ENCODE results near the gene MAN2B1. TPM values are rescaled to one million over a fixed set of nuclear protein-coding genes. Genes with fewer than 3 reads are reported as not detected.
"Not testable (repeated sequence)": the region's sequence is repeated elsewhere in the genome, so short reads cannot be mapped to it uniquely, and the experiment has no call there.

MAN2B1 gene
- total RNA-seq, 1 donor, result 143 TPM

DNA sequence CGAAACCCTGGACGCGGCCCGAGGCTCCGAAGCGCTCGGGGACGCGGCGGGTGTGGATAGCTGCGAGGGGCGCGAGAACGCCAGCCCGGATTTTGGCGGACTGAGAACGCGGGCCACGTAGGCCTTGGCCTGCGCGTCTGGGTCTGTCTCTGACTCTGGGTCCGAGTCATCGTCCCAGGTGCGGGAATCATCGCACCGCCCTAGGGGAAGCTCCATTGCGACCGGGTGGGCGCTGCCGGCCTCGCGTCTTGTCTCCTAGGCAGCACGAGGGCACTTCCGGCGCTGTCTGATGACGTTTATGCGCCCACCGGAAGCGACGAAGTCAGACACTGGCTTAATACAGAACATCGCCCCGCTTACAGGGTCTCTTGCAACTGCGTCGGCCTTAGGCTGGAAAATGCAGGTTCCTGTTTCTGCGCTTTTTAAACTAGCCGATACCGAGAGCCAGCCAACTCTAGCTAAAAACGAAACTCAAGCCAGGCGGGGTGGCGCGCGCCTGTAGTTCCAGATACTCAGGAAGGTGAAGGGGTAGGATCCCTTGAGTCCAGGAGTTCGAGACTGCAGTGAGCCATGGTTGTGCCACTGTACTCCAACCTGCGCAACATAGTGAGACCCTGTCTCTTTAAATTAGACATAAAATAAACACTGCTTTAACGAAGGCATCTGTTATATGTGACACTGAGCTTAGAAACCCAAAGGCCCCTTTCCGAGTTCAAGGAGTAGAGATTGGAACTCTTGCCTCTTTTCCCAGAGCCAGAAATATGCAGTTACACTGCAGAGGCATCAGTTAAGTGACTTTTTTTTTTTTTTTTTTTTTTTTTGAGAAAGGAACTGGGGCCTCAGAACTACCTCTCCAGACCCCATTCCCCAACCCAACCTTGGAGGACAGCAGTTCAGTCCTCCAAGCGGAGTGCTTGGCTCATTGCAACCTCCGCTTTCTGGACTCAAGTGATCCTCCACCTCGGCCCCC, 30.1 kb upstream of the MAN2B1 start, which contains the start of gene FBXW9:
TSS of gene FBXW9 (minus strand) at position 266 of the 970 bp plus-strand sequence. CDS start at position 216, 50 bp downstream.
- Histone ChIP-seq H3K27me3 (ENCODE audit: insufficient read depth, low read length) (no peaks in the 10 kb centered on the region), H3K4me3 (ENCODE audit: low read length) (peak within 1 kb of the TSS; percentile 71), H3K4me1 (ENCODE audit: insufficient read depth, low read length) (peaks cover 21% of the 10 kb centered on the region)

DNA sequence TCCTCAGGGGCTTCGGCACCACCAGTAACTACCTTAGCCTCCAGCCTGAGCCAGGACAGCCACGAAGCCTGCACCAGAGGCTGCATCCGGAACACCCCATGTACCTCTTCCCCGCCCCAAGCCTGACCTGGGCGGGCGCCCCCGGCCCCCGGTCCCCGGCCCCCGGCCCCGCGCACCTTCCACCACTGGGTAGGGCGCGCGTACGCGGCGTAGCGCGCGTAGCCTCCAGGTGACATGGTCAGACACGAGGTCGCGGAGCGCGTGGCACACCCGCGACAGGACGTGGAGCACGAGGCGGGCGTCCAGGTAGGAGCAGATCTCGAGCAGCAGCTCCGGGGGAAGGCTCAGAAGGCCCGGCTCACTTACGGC, 29.4 kb upstream of the MAN2B1 start:
- H3K27me3 ChIP-seq (ENCODE audit: insufficient read depth, low read length), result no peaks in the 10 kb centered on the region
- no peaks in the 10 kb centered on the region for H3K9me3 ChIP-seq (ENCODE audit: low read depth, low read length)
- peaks cover 21% of the 10 kb centered on the region for H3K4me1 ChIP-seq (ENCODE audit: insufficient read depth, low read length)
- H3K4me3 ChIP-seq (ENCODE audit: low read length), result peak overlapping the region; percentile 71

More for the DNA sequence above, 30.1 kb upstream of the MAN2B1 start, which contains the start of gene FBXW9:
- H3K9me3 ChIP-seq (ENCODE audit: low read depth, low read length), result no peaks in the 10 kb centered on the region

DNA sequence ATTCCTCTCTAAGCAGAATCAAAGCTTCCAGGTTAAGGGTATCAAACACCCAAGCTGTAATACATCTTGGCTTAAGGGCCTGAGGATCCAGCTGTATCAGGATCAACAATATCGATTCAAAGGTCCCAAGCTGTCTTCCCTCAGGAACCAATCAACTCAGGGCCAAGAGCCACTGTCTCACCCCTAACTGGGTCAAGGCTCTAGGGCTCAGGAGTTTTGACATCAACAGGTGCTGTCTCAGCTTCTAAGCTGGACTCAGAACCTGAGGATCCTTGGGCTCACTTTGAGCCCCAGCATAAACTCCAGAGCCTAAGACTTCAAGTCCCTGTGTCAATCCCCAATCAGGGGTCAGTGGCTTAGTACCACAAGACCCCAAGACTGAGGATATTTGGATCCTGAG, 29.0 kb upstream of the MAN2B1 start:
- Histone ChIP-seq H3K27me3 (ENCODE audit: insufficient read depth, low read length) (no peaks in the 10 kb centered on the region), H3K4me3 (ENCODE audit: low read length) (no peak overlapping the region), H3K4me1 (ENCODE audit: insufficient read depth, low read length) (peaks cover 21% of the 10 kb centered on the region), H3K9me3 (ENCODE audit: low read depth, low read length) (no peaks in the 10 kb centered on the region)

DNA sequence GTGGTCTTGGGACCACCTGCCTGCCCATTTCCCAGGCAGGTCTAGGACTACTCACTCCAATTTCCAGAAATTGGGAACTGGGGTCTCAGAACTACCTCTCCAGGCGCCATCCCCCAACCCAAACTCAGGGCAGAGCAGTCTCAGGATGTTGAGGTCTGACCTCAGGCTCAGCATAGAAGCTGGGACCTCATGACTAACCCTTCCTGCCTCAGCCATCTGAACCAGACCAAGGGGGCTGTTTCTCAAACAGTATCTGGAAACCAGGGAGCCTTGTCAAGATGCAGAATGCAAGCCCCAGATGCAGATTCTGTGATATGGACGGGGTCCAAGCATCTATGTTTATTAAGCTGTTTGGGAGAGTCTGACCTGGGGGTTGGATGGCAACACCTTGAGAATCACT, 28.6 kb upstream of the MAN2B1 start:
- peaks cover 21% of the 10 kb centered on the region for H3K4me1 ChIP-seq (ENCODE audit: insufficient read depth, low read length)
- no peaks in the 10 kb centered on the region for H3K27me3 ChIP-seq (ENCODE audit: insufficient read depth, low read length)
- H3K4me3 ChIP-seq (ENCODE audit: low read length), result no peak overlapping the region
- no peaks in the 10 kb centered on the region for H3K9me3 ChIP-seq (ENCODE audit: low read depth, low read length)

DNA sequence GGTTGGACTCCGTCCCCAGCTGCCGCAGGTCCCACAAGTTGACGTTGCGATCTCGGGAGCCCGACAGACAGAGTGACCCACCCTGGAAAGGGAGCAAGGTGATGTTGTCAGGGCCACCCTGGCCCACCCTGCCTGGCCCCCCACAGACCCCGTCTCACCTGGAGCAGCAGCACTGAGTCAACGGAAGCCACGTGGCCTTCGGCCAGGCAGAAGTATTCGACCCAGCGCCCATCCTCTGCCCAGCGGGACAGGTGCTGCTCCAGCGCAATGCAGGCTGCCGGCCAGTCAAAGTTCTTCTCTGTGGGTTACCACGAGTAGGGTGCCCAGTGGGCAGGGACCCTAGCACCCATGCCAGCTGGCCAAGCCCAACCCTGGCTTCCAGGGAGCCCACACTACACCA, 28.1 kb upstream of the MAN2B1 start:
- no peaks in the 10 kb centered on the region for H3K27me3 ChIP-seq (ENCODE audit: insufficient read depth, low read length)
- no peaks in the 10 kb centered on the region for H3K9me3 ChIP-seq (ENCODE audit: low read depth, low read length)
- peaks cover 21% of the 10 kb centered on the region for H3K4me1 ChIP-seq (ENCODE audit: insufficient read depth, low read length)
- no peak overlapping the region for H3K4me3 ChIP-seq (ENCODE audit: low read length)

DNA sequence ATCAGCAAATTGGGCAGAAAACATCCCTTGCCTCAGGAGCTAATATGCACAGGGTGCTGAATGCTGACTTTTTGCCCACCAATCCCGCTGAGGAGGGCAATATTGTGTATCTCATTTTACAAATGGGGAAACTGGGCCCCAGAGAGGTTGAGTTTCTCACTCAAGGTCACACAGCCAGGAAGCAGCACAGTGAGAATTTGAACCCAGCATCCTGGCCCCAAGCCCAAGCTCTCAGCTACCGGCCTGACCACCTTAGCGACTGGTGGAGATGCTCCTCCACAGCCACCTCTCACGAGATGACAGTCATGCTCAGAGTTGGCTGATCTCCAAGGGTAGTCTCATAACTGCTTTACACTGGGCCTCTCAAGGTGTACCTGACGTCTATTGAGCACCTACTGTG, 26.4 kb upstream of the MAN2B1 start:
- Histone ChIP-seq H3K4me1 (ENCODE audit: insufficient read depth, low read length) (peaks cover 21% of the 10 kb centered on the region), H3K9me3 (ENCODE audit: low read depth, low read length) (no peaks in the 10 kb centered on the region), H3K4me3 (ENCODE audit: low read length) (no peak overlapping the region), H3K27me3 (ENCODE audit: insufficient read depth, low read length) (no peaks in the 10 kb centered on the region)

DNA sequence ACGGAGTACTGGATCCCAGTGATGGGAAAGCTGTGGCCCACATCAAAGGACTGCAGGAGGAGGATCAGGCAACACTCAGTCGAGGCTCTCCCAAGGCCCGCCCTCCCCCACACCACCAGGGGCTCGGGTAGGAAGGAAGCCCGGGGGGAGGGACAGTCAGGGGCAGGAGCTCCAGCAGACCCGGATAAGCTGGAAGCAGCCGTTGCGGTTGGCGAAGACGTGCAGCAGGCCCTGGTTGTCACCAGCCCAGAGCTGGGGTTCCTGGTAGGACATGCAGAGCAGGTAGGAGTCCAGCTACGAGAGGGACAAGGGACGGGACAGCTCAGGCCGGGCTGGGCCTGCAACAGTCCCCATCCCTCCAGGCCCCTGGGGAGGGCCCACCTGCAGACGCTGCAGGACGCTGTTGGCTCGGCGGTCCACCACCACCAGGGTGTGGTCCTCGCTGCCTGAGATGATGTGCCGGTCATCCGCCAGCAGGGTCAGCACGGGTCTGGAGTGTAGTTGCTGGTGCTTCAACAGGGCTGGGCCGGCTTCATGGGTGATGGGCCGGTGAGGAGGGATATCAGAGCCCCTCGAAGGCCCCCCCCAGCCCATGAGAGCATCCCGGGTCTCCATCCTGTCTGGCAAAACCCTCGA, 23.2 kb upstream of the MAN2B1 start:
- Histone ChIP-seq H3K4me1 (ENCODE audit: insufficient read depth, low read length) (no peaks in the 10 kb centered on the region), H3K4me3 (ENCODE audit: low read length) (no peak overlapping the region), H3K27me3 (ENCODE audit: insufficient read depth, low read length) (no peaks in the 10 kb centered on the region), H3K9me3 (ENCODE audit: low read depth, low read length) (no peaks in the 10 kb centered on the region)

DNA sequence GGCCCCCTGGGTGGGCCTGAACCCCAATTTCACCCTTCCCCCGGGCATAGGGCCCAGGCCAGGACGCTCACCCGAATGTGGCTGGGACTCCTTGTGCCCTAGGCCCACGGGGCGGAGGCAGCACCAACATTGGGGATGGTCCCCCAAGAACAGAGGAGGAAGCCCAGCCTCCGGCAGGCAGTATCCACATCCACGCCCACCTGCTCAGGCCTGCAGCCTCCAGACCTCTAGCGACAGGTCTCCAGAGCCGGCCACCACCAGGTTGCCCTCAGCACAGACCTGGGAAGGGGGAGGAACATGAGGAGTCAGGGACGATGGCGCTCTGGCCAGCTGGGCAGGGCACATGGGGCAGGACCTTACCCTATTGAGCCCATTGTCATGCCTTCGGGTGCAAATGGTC, 22.5 kb upstream of the MAN2B1 start:
- no peaks in the 10 kb centered on the region for H3K4me1 ChIP-seq (ENCODE audit: insufficient read depth, low read length)
- no peaks in the 10 kb centered on the region for H3K9me3 ChIP-seq (ENCODE audit: low read depth, low read length)
- H3K27me3 ChIP-seq (ENCODE audit: insufficient read depth, low read length), result no peaks in the 10 kb centered on the region
- no peak overlapping the region for H3K4me3 ChIP-seq (ENCODE audit: low read length)

DNA sequence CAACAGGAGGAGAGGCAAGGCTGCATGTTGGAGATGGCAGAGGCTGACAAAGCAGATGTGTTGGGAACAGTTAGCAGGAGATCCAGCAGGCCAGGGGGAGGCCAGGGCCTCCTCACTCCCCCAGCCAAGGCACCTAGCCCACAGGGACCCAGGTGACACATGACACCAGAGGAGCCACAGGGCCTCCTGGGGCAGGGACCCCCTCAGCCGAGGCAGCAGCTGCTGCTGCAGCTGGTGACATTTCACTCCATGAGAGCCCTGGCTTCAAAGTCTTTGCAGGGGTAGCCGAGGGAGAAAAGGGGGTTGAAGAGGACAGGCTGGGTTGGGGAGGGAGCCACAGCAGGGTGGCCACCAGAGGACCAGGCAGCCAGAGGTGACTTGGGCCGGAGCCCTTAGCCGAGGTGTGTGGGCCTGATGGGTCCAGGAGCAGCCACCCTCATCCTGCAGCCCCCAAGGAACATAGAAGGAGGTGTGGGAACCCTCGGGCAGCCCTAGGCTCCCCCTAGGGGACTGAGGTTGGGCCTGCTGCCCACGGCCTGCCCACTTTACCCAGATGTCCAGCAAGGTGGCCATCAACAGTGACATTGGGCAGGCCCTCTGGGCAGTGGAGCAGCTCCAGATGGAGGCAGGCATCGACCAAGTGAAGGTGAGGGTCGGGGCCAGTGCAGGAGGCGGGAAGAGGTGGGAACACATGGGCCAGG, 21.1 kb upstream of the MAN2B1 start, which contains the start of gene GNG14:
TSS of gene GNG14 (plus strand) at position 503 of the 701 bp plus-strand sequence. CDS start at position 554, 51 bp downstream.
- Histone ChIP-seq H3K4me1 (ENCODE audit: insufficient read depth, low read length) (no peaks in the 10 kb centered on the region), H3K4me3 (ENCODE audit: low read length) (no peak within 1 kb of the TSS), H3K27me3 (ENCODE audit: insufficient read depth, low read length) (no peaks in the 10 kb centered on the region), H3K9me3 (ENCODE audit: low read depth, low read length) (no peaks in the 10 kb centered on the region)

DNA sequence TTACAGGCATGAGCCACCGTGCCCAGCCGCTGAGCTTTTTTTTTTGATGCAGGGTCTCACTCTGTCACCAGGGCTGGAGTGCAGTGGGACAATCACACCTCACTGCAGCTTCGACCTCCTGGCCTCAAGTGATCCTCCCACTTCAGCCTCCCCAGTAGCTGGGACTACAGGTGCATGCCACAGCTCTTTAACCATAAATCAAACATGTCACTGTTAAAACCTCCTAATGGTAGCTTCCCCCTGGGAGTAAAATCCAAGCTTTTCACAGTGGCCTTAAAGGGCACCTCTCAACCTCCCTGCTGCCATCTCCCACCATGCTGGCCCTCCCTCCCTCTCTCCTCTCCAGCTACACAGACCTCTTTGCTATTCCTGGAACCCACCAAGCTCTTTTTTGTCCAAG, 19.3 kb upstream of the MAN2B1 start:
- H3K27me3 ChIP-seq (ENCODE audit: insufficient read depth, low read length), result no peaks in the 10 kb centered on the region
- no peak overlapping the region for H3K4me3 ChIP-seq (ENCODE audit: low read length)
- H3K9me3 ChIP-seq (ENCODE audit: low read depth, low read length), result no peaks in the 10 kb centered on the region
- H3K4me1 ChIP-seq (ENCODE audit: insufficient read depth, low read length), result peaks cover 8% of the 10 kb centered on the region

DNA sequence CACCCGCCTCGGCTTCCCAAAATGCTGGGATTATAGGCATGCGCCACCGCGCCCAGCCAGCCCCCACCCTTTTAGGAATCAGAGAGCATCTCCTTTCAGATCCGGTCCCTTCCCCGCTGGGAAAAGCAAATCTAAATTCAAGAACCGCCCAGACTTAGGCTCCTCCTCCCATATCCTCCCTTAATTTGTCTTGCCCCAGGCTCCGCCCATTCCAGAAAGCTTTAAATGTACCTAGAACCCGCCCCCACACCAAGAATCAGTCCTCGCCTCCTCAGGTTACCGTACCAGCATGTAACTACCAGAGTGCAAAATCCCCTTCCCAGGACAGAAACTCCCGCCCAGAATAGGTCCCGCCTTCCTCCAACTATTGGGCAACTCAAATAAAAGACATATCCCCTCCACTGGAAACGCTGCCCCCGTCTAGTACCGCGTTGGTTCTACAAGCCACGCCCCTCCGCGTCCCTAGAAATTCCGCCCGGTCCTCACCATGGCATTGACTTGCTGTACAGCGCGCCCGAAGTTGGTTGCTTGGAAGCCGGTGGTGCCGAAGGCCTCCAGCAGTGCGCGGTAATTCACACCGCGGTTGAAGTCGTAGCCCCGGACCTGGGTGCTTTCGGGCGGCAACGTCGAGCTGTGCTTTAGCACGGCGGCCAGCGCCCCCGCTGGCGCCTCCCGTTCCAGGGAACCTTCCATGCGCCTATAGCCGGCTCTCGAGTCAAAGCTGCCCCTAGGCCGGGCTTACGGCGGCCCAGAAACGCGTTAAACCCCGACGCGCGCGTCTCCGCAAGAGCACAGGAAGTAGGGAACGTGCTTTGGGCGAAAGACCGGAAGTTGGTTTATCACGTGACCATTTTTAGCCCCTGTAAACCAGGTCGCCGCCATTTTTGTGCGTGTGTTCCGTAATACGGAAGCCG, 14.8 kb upstream of the MAN2B1 start, which contains the start of gene DHPS:
TSS of gene DHPS (minus strand) at position 807 of the 914 bp plus-strand sequence. CDS start at position 693, 114 bp downstream.
- Histone ChIP-seq H3K4me1 (ENCODE audit: insufficient read depth, low read length) (peaks cover 27% of the 10 kb centered on the region), H3K27me3 (ENCODE audit: insufficient read depth, low read length) (no peaks in the 10 kb centered on the region), H3K9me3 (ENCODE audit: low read depth, low read length) (no peaks in the 10 kb centered on the region), H3K4me3 (ENCODE audit: low read length) (peak within 1 kb of the TSS; percentile 89)

DNA sequence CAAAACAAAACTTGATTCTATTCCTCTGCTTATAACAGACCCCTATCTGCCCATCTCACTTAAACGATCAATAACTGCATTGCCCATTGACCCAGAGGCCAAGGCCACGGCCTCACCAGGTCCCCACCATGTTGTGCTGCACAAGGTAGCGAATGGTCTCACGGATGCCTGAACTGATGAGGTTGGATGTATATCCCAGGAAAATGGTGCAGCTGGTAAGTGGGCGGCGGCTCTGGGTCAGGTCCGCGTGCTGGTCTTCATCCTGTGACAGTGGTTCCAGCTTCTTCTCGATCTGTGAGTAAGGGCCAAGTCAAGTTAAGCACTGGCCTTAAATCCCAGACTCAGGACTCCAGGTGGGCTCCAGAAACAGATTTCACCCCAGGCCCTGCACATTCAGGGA, 13.5 kb upstream of the MAN2B1 start:
- no peaks in the 10 kb centered on the region for H3K27me3 ChIP-seq (ENCODE audit: insufficient read depth, low read length)
- peaks cover 28% of the 10 kb centered on the region for H3K4me1 ChIP-seq (ENCODE audit: insufficient read depth, low read length)
- H3K9me3 ChIP-seq (ENCODE audit: low read depth, low read length), result no peaks in the 10 kb centered on the region
- H3K4me3 ChIP-seq (ENCODE audit: low read length), result no peak overlapping the region

DNA sequence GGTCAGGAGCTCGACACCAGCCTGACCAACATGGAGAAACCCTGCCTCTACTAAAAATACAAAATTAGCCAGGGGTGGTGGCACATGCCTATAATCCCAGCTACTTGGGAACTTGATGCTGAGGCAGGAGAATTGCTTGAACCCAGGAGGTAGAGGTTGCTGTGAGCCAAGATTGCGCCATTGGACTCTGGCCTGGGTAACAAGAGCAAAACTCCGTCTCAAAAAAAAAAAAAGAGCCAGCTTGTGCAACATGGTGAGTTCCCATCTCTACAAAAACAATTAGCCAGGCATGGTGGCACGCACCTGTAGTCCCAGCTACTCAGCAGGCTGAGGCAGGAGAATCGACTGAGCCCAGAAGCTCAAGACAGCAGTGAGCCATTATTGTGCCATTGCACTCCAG, 11.5 kb upstream of the MAN2B1 start:
- not testable (repeated sequence) for H3K27me3 ChIP-seq (ENCODE audit: insufficient read depth, low read length); H3K9me3 ChIP-seq (ENCODE audit: low read depth, low read length)
- H3K4me1 ChIP-seq (ENCODE audit: insufficient read depth, low read length), result peaks cover 28% of the 10 kb centered on the region

DNA sequence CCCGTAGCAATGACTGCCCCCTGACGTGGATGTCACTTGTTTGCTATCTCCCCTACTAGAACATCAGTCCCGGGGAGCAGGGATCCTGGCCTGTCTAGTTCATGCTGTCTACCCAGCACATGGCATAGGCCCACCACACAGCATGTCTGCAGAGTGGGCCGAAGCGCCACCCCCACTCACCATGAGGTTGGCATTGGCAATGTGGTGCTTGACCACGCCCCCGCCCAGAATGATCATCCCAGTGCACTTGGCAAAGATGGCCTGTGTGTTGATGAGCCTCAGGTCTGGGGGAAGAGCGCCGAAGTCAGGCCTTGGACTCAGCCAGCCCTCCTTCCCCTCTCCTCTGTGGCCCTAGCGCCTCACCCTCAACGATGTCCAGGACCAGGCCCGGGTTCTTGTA, 10.4 kb upstream of the MAN2B1 start:
- Histone ChIP-seq H3K4me1 (ENCODE audit: insufficient read depth, low read length) (peaks cover 24% of the 10 kb centered on the region), H3K4me3 (ENCODE audit: low read length) (no peak overlapping the region), H3K9me3 (ENCODE audit: low read depth, low read length) (no peaks in the 10 kb centered on the region), H3K27me3 (ENCODE audit: insufficient read depth, low read length) (no peaks in the 10 kb centered on the region)

More for the DNA sequence above, 11.5 kb upstream of the MAN2B1 start:
- H3K4me3 ChIP-seq (ENCODE audit: low read length), result not testable (repeated sequence)
